OCI-LY1 (cell line): Measurements from ENCODE around the gene NFASC.

Experiments
- H2AFZ ChIP-seq: fragments of 200-600 bp; sonication (generic), shearing (Covaris generic); 2 replicates; pipeline ENCODE4 v1.6.0; 2014; ENCODE audit warnings: antibody characterized with exemption, mild to moderate bottlenecking, low read length
- H3F3A ChIP-seq: fragments of 200-600 bp; sonication (generic), shearing (Covaris generic); 2 replicates; pipeline ENCODE4 v1.6.0; 2014; ENCODE audit warnings: mild to moderate bottlenecking, antibody characterized with exemption, low read length, moderate library complexity; ENCODE audit not compliant: insufficient read depth
- H3K27ac ChIP-seq: fragments of 200-600 bp; sonication (generic); 2 replicates; pipeline ENCODE4 v1.5.1; 2014; ENCODE audit warnings: low read length, mixed run types, mild to moderate bottlenecking, low read depth; ENCODE audit not compliant: poor library complexity, severe bottlenecking
- H3K27me3 ChIP-seq: fragments of 200-600 bp; sonication (generic); 2 replicates; pipeline ENCODE4 v1.6.0; 2014; ENCODE audit warnings: antibody characterized with exemption, mild to moderate bottlenecking, low read length, moderate library complexity; ENCODE audit not compliant: insufficient read depth
- H3K36me3 ChIP-seq: fragments of 200-600 bp; sonication (generic); 2 replicates; pipeline ENCODE4 v1.6.1; 2014; ENCODE audit warnings: mild to moderate bottlenecking, antibody characterized with exemption, low read length, moderate library complexity, mixed read lengths; ENCODE audit not compliant: insufficient read depth
- H3K4me1 ChIP-seq: fragments of 200-600 bp; sonication (generic); 2 replicates; pipeline ENCODE4 v1.5.1; 2014; ENCODE audit warnings: mild to moderate bottlenecking, low read length, moderate library complexity; ENCODE audit not compliant: insufficient read depth, severe bottlenecking
- H3K4me2 ChIP-seq: fragments of 200-600 bp; sonication (generic), shearing (Covaris generic); 2 replicates; pipeline ENCODE4 v1.6.1; 2014; ENCODE audit warnings: low read length
- H3K4me3 ChIP-seq: fragments of 200-600 bp; sonication (generic); 2 replicates; pipeline ENCODE4 v1.5.1; 2014; ENCODE audit warnings: low read length, low read depth, mild to moderate bottlenecking, mixed read lengths; ENCODE audit not compliant: poor library complexity, severe bottlenecking
- H3K79me2 ChIP-seq: fragments of 200-600 bp; shearing (Covaris generic); 2 replicates; pipeline ENCODE4 v1.6.1; 2016; ENCODE audit warnings: mixed run types, low read length, mixed read lengths; ENCODE audit not compliant: insufficient read depth
- H3K9ac ChIP-seq: fragments of 200-600 bp; sonication (generic), shearing (Covaris generic); 2 replicates; pipeline ENCODE4 v1.6.1; 2014; ENCODE audit warnings: mild to moderate bottlenecking, low read length, mixed read lengths
- H3K9me2 ChIP-seq: fragments of 200-600 bp; sonication (generic), shearing (Covaris generic); 2 replicates; pipeline ENCODE4 v1.6.1; 2014; ENCODE audit warnings: low read depth, mild to moderate bottlenecking, low read length, mixed read lengths
- H3K9me3 ChIP-seq: fragments of 200-600 bp; shearing (Covaris generic); 2 replicates; pipeline ENCODE4 v1.6.1; 2014; ENCODE audit warnings: low read length, mixed read lengths
- H4K20me1 ChIP-seq: fragments of 200-600 bp; sonication (generic), shearing (Covaris generic); 2 replicates; pipeline ENCODE4 v1.6.0; 2016; ENCODE audit warnings: mild to moderate bottlenecking, low read length; ENCODE audit not compliant: insufficient read depth
- CTCF ChIP-seq: fragments of 200-600 bp; sonication (generic), shearing (Covaris generic); IDR thresholded peaks from 2 replicates; pipeline ENCODE4 v1.5.1; 2017; ENCODE audit warnings: mild to moderate bottlenecking, antibody characterized with exemption, low read length, moderate library complexity, mixed read lengths
- EZH2 ChIP-seq: fragments of 200-600 bp; sonication (generic), shearing (Covaris generic); IDR thresholded peaks from 2 replicates; pipeline ENCODE4 v1.8.0; 2017; ENCODE audit warnings: borderline replicate concordance, mixed run types, mild to moderate bottlenecking, antibody characterized with exemption, low read length, moderate library complexity, mixed read lengths

Gene NFASC

GRCh38 chr1:204920511-204920910 lies 49.8 kb downstream of the NFASC start:
- TF ChIP-seq CTCF, result no peak
- TF ChIP-seq EZH2, result no peak
- Histone ChIP-seq H3K9me2 (no peaks in the 10 kb centered on the region), H4K20me1 (no peaks in the 10 kb centered on the region), H3K79me2 (no peaks in the 10 kb centered on the region), H3K27me3 (no peaks in the 10 kb centered on the region; the same call in 1 of the 2 replicates), H3K4me2 (no peak overlapping the region), H3K4me1 (no peaks in the 10 kb centered on the region), H2AFZ (no peak overlapping the region), H3K4me3 (no peak overlapping the region), H3K36me3 (no peaks in the 10 kb centered on the region), H3K9ac (no peak overlapping the region), H3K9me3 (no peaks in the 10 kb centered on the region), H3K27ac (no peak overlapping the region), H3F3A (no peaks in the 10 kb centered on the region)

- H3K4me2 ChIP-seq, result no peak overlapping the region
- no peaks in the 10 kb centered on the region for H3K79me2 ChIP-seq
- no peaks in the 10 kb centered on the region for H3K9me2 ChIP-seq
- no peak overlapping the region for H3K27ac ChIP-seq
- H3K9me3 ChIP-seq, result no peaks in the 10 kb centered on the region
- H3F3A ChIP-seq, result no peaks in the 10 kb centered on the region
- no peak overlapping the region for H3K4me3 ChIP-seq
- H3K9ac ChIP-seq, result no peak overlapping the region
- no peaks in the 10 kb centered on the region for H3K36me3 ChIP-seq
- H2AFZ ChIP-seq, result no peak overlapping the region
- no peaks in the 10 kb centered on the region for H4K20me1 ChIP-seq
- TF ChIP-seq CTCF (no peak), EZH2 (no peak)
- H3K4me1 ChIP-seq, result no peaks in the 10 kb centered on the region
- H3K27me3 ChIP-seq, result no peaks in the 10 kb centered on the region; the same call in 1 of the 2 replicates
These were observed 50.3 kb downstream of the NFASC start for GRCh38 chr1:204920967-204921366.

- Histone ChIP-seq H4K20me1 (no peaks in the 10 kb centered on the region), H3K27ac (no peak overlapping the region), H3K4me3 (no peak overlapping the region), H3K9me3 (no peaks in the 10 kb centered on the region), H3K36me3 (no peaks in the 10 kb centered on the region), H3K4me2 (no peak overlapping the region), H3K79me2 (no peaks in the 10 kb centered on the region), H3K27me3 (no peaks in the 10 kb centered on the region; the same call in 1 of the 2 replicates), H3K9me2 (no peaks in the 10 kb centered on the region), H3K4me1 (no peaks in the 10 kb centered on the region), H3K9ac (no peak overlapping the region), H3F3A (no peaks in the 10 kb centered on the region), H2AFZ (no peak overlapping the region)
- no peak for TF ChIP-seq CTCF
- no peak for TF ChIP-seq EZH2
These were observed 51.3 kb downstream of the NFASC start for GRCh38 chr1:204921855-204922516.
